GM23248 (cell line): Measurements from ENCODE around the gene SMIM15. TPM values are rescaled to one million over a fixed set of nuclear protein-coding genes. Genes with fewer than 3 reads are reported as not detected.
"Not testable (repeated sequence)": the region's sequence is repeated elsewhere in the genome, so short reads cannot be mapped to it uniquely, and the experiment has no call there.

ENCODE experiments used
- DNase-seq: peaks from one replicate; pipeline ENCODE4 v3.0.0-alpha.2; 2015
- H2AFZ ChIP-seq: fragments of 200-600 bp; sonication (generic); 2 replicates; pipeline ENCODE4 v1.6.1; 2016; ENCODE audit warnings: antibody characterized with exemption
- H3F3A ChIP-seq: fragments of 200-600 bp; sonication (generic); 2 replicates; pipeline ENCODE4 v1.6.1; 2016; ENCODE audit warnings: mild to moderate bottlenecking, antibody characterized with exemption, mixed run types; ENCODE audit not compliant: insufficient read depth
- H3K27ac ChIP-seq: fragments of 200-600 bp; sonication (generic); 2 replicates; pipeline ENCODE4 v1.5.1; 2016; ENCODE audit warnings: mild to moderate bottlenecking
- H3K27me3 ChIP-seq: fragments of 200-600 bp; sonication (generic); replicated peaks from 2 replicates; pipeline ENCODE4 v1.6.1; 2016; ENCODE audit warnings: mild to moderate bottlenecking; ENCODE audit not compliant: insufficient read depth
- H3K36me3 ChIP-seq: fragments of 200-600 bp; sonication (generic); 2 replicates; pipeline ENCODE4 v1.6.1; 2016; ENCODE audit warnings: low read depth, mild to moderate bottlenecking
- H3K4me1 ChIP-seq: fragments of 200-600 bp; sonication (generic); 2 replicates; pipeline ENCODE4 v1.6.1; 2016; ENCODE audit warnings: mild to moderate bottlenecking; ENCODE audit not compliant: insufficient read depth
- H3K4me2 ChIP-seq: fragments of 200-600 bp; sonication (generic); one replicate; pipeline ENCODE4 v1.6.1; 2016; ENCODE audit warnings: mild to moderate bottlenecking; ENCODE audit not compliant: unreplicated experiment
- H3K4me3 ChIP-seq: fragments of 200-600 bp; sonication (generic); 2 replicates; pipeline ENCODE4 v1.5.1; 2016; ENCODE audit warnings: mild to moderate bottlenecking
- H3K79me2 ChIP-seq: fragments of 200-600 bp; sonication (generic); 2 replicates; pipeline ENCODE4 v1.6.1; 2016; ENCODE audit warnings: mild to moderate bottlenecking; ENCODE audit not compliant: insufficient read depth
- H3K9ac ChIP-seq: fragments of 200-600 bp; sonication (generic); 2 replicates; pipeline ENCODE4 v1.6.1; 2016; ENCODE audit warnings: mild to moderate bottlenecking
- H3K9me2 ChIP-seq: fragments of 200-600 bp; sonication (generic); 2 replicates; pipeline ENCODE4 v1.6.1; 2016; ENCODE audit warnings: mixed run types, mild to moderate bottlenecking, moderate library complexity; ENCODE audit not compliant: insufficient read depth
- H3K9me3 ChIP-seq: fragments of 200-600 bp; sonication (generic); one replicate; pipeline ENCODE4 v1.6.1; 2017; ENCODE audit warnings: low read depth
- H4K20me1 ChIP-seq: fragments of 200-600 bp; sonication (generic); 2 replicates; pipeline ENCODE4 v1.6.0; 2016; ENCODE audit not compliant: insufficient read depth
- EZH2 ChIP-seq: fragments of 200-600 bp; sonication (generic); IDR thresholded peaks from 2 replicates; pipeline ENCODE4 v1.6.1; 2018; ENCODE audit warnings: antibody characterized with exemption, mild to moderate bottlenecking; ENCODE audit not compliant: insufficient read depth, poor library complexity, severe bottlenecking
- EZH2phosphoT487 ChIP-seq: fragments of 200-600 bp; sonication (generic); IDR thresholded peaks from 2 replicates; pipeline ENCODE4 v1.6.1; 2018; ENCODE audit warnings: antibody characterized with exemption, moderate library complexity, mild to moderate bottlenecking, low read depth; ENCODE audit not compliant: insufficient read depth
- WGBS, 2 experiments: methylation state at CpG; one replicate each; pipeline ENCODE4 v1.1.6; 2015 to 2017; ENCODE audit warnings: low lambda C conversion rate in 2 of 2, low coverage in 1 of 2; ENCODE audit errors: missing lambda C conversion rate in 2 of 2; 5-methylcytosine and 5-hydroxymethylcytosine counted together
- in situ Hi-C: fragments of 300-500 bp; cut with MboI; formaldehyde crosslinking; loops from 2 replicates; pipeline ENCODE4 v1.15.0; 2020
- polyA plus RNA-seq: library from polyadenylated mRNA; unstranded; fragments of >200 nt; fragmentation: Nextera tagmentation; extraction: Ambion mirVana; gene quantifications from 2 replicates; pipeline ENCODE4 v1.2.1, GENCODE V29; 2016
- total RNA-seq: library from RNA; depleted of rRNA; stranded (reverse); fragments of >200 nt; shearing (Covaris generic); gene quantifications from 2 replicates; pipeline ENCODE4 v1.2.3, GENCODE V29; 2014

SMIM15 gene
- total and polyA plus RNA-seq, 2 experiments from 2014 or later, result 39.6 to 58.8 TPM

- H3K9me2 ChIP-seq, result no peaks in the 10 kb centered on the region
- H3K27me3 ChIP-seq, result no peaks in the 10 kb centered on the region
- no peak overlapping the region for H2AFZ ChIP-seq
- H4K20me1 ChIP-seq, result no peaks in the 10 kb centered on the region
- WGBS, 2 experiments, result 70 to 79% methylated on average over 8 of the region's 8 CpGs
- 0 out of 2 replicates have a peak, but pooled peaks cover 3% of the 10 kb centered on the region for H3K4me1 ChIP-seq
- H3K4me3 ChIP-seq, result no peak overlapping the region
- in situ Hi-C loops, result no loop called here
- H3K9ac ChIP-seq, result no peak overlapping the region
- no peak overlapping the region for H3K4me2 ChIP-seq
- H3K27ac ChIP-seq, result no peak overlapping the region
- TF ChIP-seq EZH2phosphoT487 (no peak), EZH2 (no peak)
- no peak for DNase-seq
- no peaks in the 10 kb centered on the region for H3K79me2 ChIP-seq
- H3K36me3 ChIP-seq, result no peaks in the 10 kb centered on the region
- no peaks in the 10 kb centered on the region for H3F3A ChIP-seq
- no peaks in the 10 kb centered on the region for H3K9me3 ChIP-seq
Measured at GRCh38 chr5:61200582-61201155, 38.4 kb upstream of the SMIM15 start.

- no peak overlapping the region for H2AFZ ChIP-seq
- H3K9me2 ChIP-seq, result no peaks in the 10 kb centered on the region
- no peaks in the 10 kb centered on the region for H3K36me3 ChIP-seq
- H3K4me1 ChIP-seq, result 0 out of 2 replicates have a peak, but pooled peaks cover 3% of the 10 kb centered on the region
- no peak overlapping the region for H3K4me3 ChIP-seq
- H3F3A ChIP-seq, result no peaks in the 10 kb centered on the region
- no peak overlapping the region for H3K4me2 ChIP-seq
- no peaks in the 10 kb centered on the region; the same call in 1 of the 2 replicates for H3K27me3 ChIP-seq
- no peak overlapping the region for H3K27ac ChIP-seq
- in situ Hi-C loops, result no loop called here
- H3K9ac ChIP-seq, result no peak overlapping the region
- H3K9me3 ChIP-seq, result no peaks in the 10 kb centered on the region
- TF ChIP-seq EZH2phosphoT487, result no peak
- TF ChIP-seq EZH2, result no peak
- WGBS, 2 experiments, result 95 to 97% methylated on average over 2 of the region's 2 CpGs
- H4K20me1 ChIP-seq, result no peaks in the 10 kb centered on the region
- no peak for DNase-seq
- H3K79me2 ChIP-seq, result no peaks in the 10 kb centered on the region
Measured at GRCh38 chr5:61198606-61199005, 36.3 kb upstream of the SMIM15 start.

DNA sequence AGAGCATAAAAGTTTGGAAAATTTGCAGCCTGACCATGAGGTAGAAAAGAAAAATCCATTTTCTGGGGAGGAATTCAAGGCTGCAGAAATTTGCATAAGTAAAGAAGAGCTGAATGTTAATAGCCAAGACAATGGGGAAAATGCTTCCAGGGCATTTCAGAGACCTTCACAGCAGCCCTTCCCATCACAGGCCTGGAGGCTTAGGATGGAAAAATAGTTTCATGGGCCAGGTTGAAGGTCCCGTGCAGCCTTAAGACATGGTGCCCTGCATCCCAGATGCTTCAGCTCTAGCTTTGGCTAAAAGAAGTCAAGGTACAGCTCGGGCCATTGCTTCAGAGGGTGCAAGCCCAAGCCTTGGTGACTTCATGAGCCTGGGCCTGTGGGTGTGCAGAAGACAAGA, 25.6 kb upstream of the SMIM15 start:
- H3K9me3 ChIP-seq, H3K9me2 ChIP-seq, H3K36me3 ChIP-seq, H3K79me2 ChIP-seq, H4K20me1 ChIP-seq, H3K27ac ChIP-seq, H3F3A ChIP-seq, H3K4me2 ChIP-seq, in situ Hi-C loops, H3K4me3 ChIP-seq, H3K27me3 ChIP-seq, H3K9ac ChIP-seq, DNase-seq, H2AFZ ChIP-seq: not testable (repeated sequence)
- WGBS, 2 experiments, result 44 to 49% methylated on average over 2 of the region's 2 CpGs
- H3K4me1 ChIP-seq, result peaks cover 13% of the 10 kb centered on the region; the same call in 1 of the 2 replicates

DNA sequence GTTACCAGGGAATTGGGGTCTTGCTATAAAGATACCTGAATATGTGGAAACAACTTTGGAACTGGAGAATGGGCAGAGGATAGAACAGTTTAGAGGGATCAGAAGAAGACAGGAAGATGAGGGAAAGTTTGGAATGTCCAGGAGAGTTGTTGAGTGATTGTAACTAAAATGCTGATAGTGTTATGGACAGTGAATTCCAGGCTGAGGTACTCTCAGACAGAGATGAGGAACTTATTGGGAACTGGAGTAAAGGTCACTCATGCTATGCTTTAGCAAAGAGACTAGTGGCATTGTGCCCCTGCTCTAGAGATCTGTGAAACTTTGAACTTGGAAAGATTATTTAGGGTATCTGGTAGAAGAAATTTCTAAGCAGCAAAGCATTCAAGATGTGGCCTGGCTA, 25.1 kb upstream of the SMIM15 start:
- H3K9ac ChIP-seq, H3K27me3 ChIP-seq, DNase-seq, H3K27ac ChIP-seq, H3K9me3 ChIP-seq, H3K9me2 ChIP-seq, H3K36me3 ChIP-seq, H3K79me2 ChIP-seq, H3F3A ChIP-seq, H2AFZ ChIP-seq, H3K4me3 ChIP-seq, in situ Hi-C loops, H4K20me1 ChIP-seq, H3K4me2 ChIP-seq: not testable (repeated sequence)
- H3K4me1 ChIP-seq, result peaks cover 13% of the 10 kb centered on the region; the same call in 1 of the 2 replicates

- Histone ChIP-seq H3K36me3 (no peaks in the 10 kb centered on the region), H2AFZ (no peak overlapping the region), H3K4me2 (no peak overlapping the region), H3K4me3 (no peak overlapping the region), H3K4me1 (peaks cover 13% of the 10 kb centered on the region; the same call in 1 of the 2 replicates), H3K27ac (no peak overlapping the region), H3K9me2 (no peaks in the 10 kb centered on the region), H4K20me1 (no peaks in the 10 kb centered on the region), H3K27me3 (no peaks in the 10 kb centered on the region), H3K9me3 (no peaks in the 10 kb centered on the region), H3K9ac (no peak overlapping the region), H3K79me2 (no peaks in the 10 kb centered on the region), H3F3A (no peaks in the 10 kb centered on the region)
- WGBS, 2 experiments, result 84 to 86% methylated on average over 2 of the region's 2 CpGs
- no peak for DNase-seq
- in situ Hi-C loops, result no loop called here
- TF ChIP-seq EZH2phosphoT487, result no peak
- TF ChIP-seq EZH2, result no peak
Measured at GRCh38 chr5:61186634-61187033, 24.4 kb upstream of the SMIM15 start.
